GM19239 (cell line): ENCODE data around the gene FXR2.

Experiments used
- DNase-seq: peaks from one replicate; pipeline ENCODE4 v3.0.0; 2011; ENCODE audit warnings: low spot score; ENCODE audit not compliant: insufficient read length
- FAIRE-seq: peaks from 2 replicates; lab custom pipeline; 2011; peaks lifted over from hg19 to GRCh38; lab: Jason Lieb, UNC

The FXR2 gene

GRCh38 chr17:7590743-7591142 lies 24.0 kb downstream of the FXR2 start:
- no peak for DNase-seq
- no peak for FAIRE-seq

GRCh38 chr17:7589891-7590691 lies 24.6 kb downstream of the FXR2 start, which contains the start of gene SOX15:
Gene SOX15, minus strand, starts transcription at chr17:7590094. Its CDS starts 418 bp downstream, at chr17:7589676.
- FAIRE-seq (no peak), DNase-seq (no peak)

- FAIRE-seq (peak; percentile 63), DNase-seq (peak; percentile 88)
Measured at GRCh38 chr17:7589204-7589868, 25.4 kb downstream of the FXR2 start.

- DNase-seq (no peak), FAIRE-seq (no peak)
Measured at GRCh38 chr17:7588553-7589203, 26.0 kb downstream of the FXR2 start.

GRCh38 chr17:7587420-7588151 lies 27.1 kb downstream of the FXR2 start:
- no peak for DNase-seq
- no peak for FAIRE-seq

- DNase-seq, result no peak
- FAIRE-seq, result no peak
Measured at GRCh38 chr17:7586673-7587419, 27.9 kb downstream of the FXR2 start.

GRCh38 chr17:7583253-7584109 lies 31.2 kb downstream of the FXR2 start, which contains the start of gene MPDU1:
Gene MPDU1, plus strand, starts transcription at chr17:7583852. Its CDS starts 11 bp downstream, at chr17:7583863.
- no peak for FAIRE-seq
- peak; percentile 72 for DNase-seq

GRCh38 chr17:7582396-7583252 lies 32.1 kb downstream of the FXR2 start:
- DNase-seq (no peak), FAIRE-seq (no peak)

GRCh38 chr17:7580604-7581575 lies 33.8 kb downstream of the FXR2 start:
- FAIRE-seq, result no peak
- DNase-seq, result no peak

- DNase-seq (no peak), FAIRE-seq (peak; percentile 14)
Measured at GRCh38 chr17:7579834-7580603, 34.7 kb downstream of the FXR2 start.

GRCh38 chr17:7579001-7579833 lies 35.5 kb downstream of the FXR2 start, which contains the start of gene CD68:
Gene CD68, plus strand, starts transcription at chr17:7579638. Its CDS starts 40 bp downstream, at chr17:7579678.
- peak; percentile 95 for FAIRE-seq
- DNase-seq, result peak; percentile 62

GRCh38 chr17:7577327-7578199 lies 37.1 kb downstream of the FXR2 start:
- no peak for FAIRE-seq
- no peak for DNase-seq

- no peak for FAIRE-seq
Measured at GRCh38 chr17:7576432-7576937, 38.2 kb downstream of the FXR2 start.

GRCh38 chr17:7575959-7576358 lies 38.7 kb downstream of the FXR2 start:
- no peak for FAIRE-seq

More at GRCh38 chr17:7576432-7576937, 38.2 kb downstream of the FXR2 start:
- no peak for DNase-seq

More at GRCh38 chr17:7575959-7576358, 38.7 kb downstream of the FXR2 start:
- DNase-seq, result no peak
